Activated B cell treated with CpG ODN at 0.5 μM for 24 hours (primary cell): ENCODE measurements around the gene FCRLB. TPM values are rescaled to one million over a fixed set of nuclear protein-coding genes. Genes with fewer than 3 reads are reported as not detected.

ENCODE experiments used
- ATAC-seq: fragments of 200-7000 bp; cut with Tn5 transposase; one replicate; pipeline ENCODE4 v1.10.0; 2021; ENCODE audit warnings: low read depth, mild to moderate bottlenecking, moderate library complexity
- CTCF ChIA-PET: fragments of 350-600 bp; sonication (Branson Sonifier 250); formaldehyde crosslinking; loops from one replicate; lab custom pipeline; 2021; ENCODE audit warnings: antibody characterized with exemption; lab: Charles Lee
- POLR2A ChIA-PET: fragments of 350-600 bp; sonication (Branson Sonifier 250); formaldehyde crosslinking; loops from one replicate; lab custom pipeline; 2021; ENCODE audit warnings: antibody characterized with exemption; lab: Charles Lee
- DNase-seq: peaks from one replicate; pipeline ENCODE4 v3.0.0; 2022
- H3K27ac Mint-ChIP-seq: one replicate; pipeline ENCODE4 v1.8.0; 2020; ENCODE audit warnings: mixed read lengths
- H3K27me3 Mint-ChIP-seq: one replicate; pipeline ENCODE4 v1.8.0; 2021; ENCODE audit warnings: mixed read lengths
- H3K36me3 Mint-ChIP-seq: one replicate; pipeline ENCODE4 v1.8.0; 2021; ENCODE audit warnings: low read depth, mixed read lengths
- H3K4me1 Mint-ChIP-seq: one replicate; pipeline ENCODE4 v1.8.0; 2021; ENCODE audit warnings: mixed read lengths
- H3K4me3 Mint-ChIP-seq: one replicate; pipeline ENCODE4 v1.8.0; 2020; ENCODE audit warnings: mild to moderate bottlenecking, mixed read lengths
- H3K9me3 Mint-ChIP-seq: one replicate; pipeline ENCODE4 v1.8.0; 2020; ENCODE audit warnings: mixed read lengths
- CTCF ChIP-seq: fragments of 200-600 bp; IDR thresholded peaks from one replicate; pipeline ENCODE4 v1.8.0; 2022; ENCODE audit warnings: antibody characterized with exemption, mild to moderate bottlenecking
- intact Hi-C: fragments of 100-400 bp; cut with micrococcal nuclease; formaldehyde crosslinking; loops from one replicate; pipeline ENCODE4 v1.15.1; 2024
- total RNA-seq: library from RNA; stranded (reverse); gene quantifications from 2 replicates; pipeline ENCODE4 v1.2.3, GENCODE V29; 2022

FCRLB gene
- total RNA-seq, 1 donor from 2014 or later, result 2.1 TPM

GRCh38 chr1:161736335-161736969 lies 15.1 kb downstream of the FCRLB start:
- peaks cover 40% of the 10 kb centered on the region for H3K4me1 Mint-ChIP-seq
- no peaks in the 10 kb centered on the region for H3K36me3 Mint-ChIP-seq
- DNase-seq (no peak), ATAC-seq (no peak)
- CTCF ChIA-PET, result interaction anchor here (1.0 to 5.7 kb wide), 4 partner anchors 10 to 249 kb away, joined by 3 to 56 read pairs (median 11); partner anchors contain the start of gene FCRLA
- no peak overlapping the region for H3K4me3 Mint-ChIP-seq
- H3K9me3 Mint-ChIP-seq, result no peaks in the 10 kb centered on the region
- POLR2A ChIA-PET, result interaction anchor here (1.7 to 7.7 kb wide), 2 partner anchors 9 to 30 kb away, joined by 4 to 144 read pairs; partner anchors contain the start of gene FCRLA
- no peaks in the 10 kb centered on the region for H3K27me3 Mint-ChIP-seq
- H3K27ac Mint-ChIP-seq, result no peak overlapping the region
- intact Hi-C loops, result loop anchor here (5.0 kb wide), 1 partner anchor 89 kb away; no protein-coding TSS in a partner anchor
- no peak for TF ChIP-seq CTCF

- TF ChIP-seq CTCF, result no peak
These were observed 16.3 kb downstream of the FCRLB start for GRCh38 chr1:161737625-161738024.

GRCh38 chr1:161738627-161739287 lies 17.4 kb downstream of the FCRLB start:
- peaks cover 45% of the 10 kb centered on the region for H3K4me1 Mint-ChIP-seq
- peak; percentile 70 for ATAC-seq
- DNase-seq, result peak; percentile 55
- no peak overlapping the region for H3K4me3 Mint-ChIP-seq
- H3K9me3 Mint-ChIP-seq, result no peaks in the 10 kb centered on the region
- ChIA-PET POLR2A (interaction anchor here (0.5 to 7.7 kb wide), 14 partner anchors 11 to 611 kb away, joined by 3 to 144 read pairs (median 4); partner anchors contain the start of genes DUSP12 and FCRLA), CTCF (interaction anchor here (0.7 to 5.8 kb wide), 18 partner anchors 10 to 299 kb away, joined by 3 to 57 read pairs (median 4); partner anchors contain the start of genes DUSP12 and FCRLA)
- no peaks in the 10 kb centered on the region for H3K27me3 Mint-ChIP-seq
- intact Hi-C loops, result loop anchor here (1.0 to 5.0 kb wide), 6 partner anchors 11 to 207 kb away; no protein-coding TSS in a partner anchor
- no peak for TF ChIP-seq CTCF
- no peaks in the 10 kb centered on the region for H3K36me3 Mint-ChIP-seq
- H3K27ac Mint-ChIP-seq, result peak overlapping the region; percentile 88

More at GRCh38 chr1:161737625-161738024, 16.3 kb downstream of the FCRLB start:
- no peaks in the 10 kb centered on the region for H3K9me3 Mint-ChIP-seq
- H3K27ac Mint-ChIP-seq, result no peak overlapping the region
- no peak for DNase-seq
- ATAC-seq, result no peak
- H3K4me3 Mint-ChIP-seq, result no peak overlapping the region
- CTCF ChIA-PET, result interaction anchor here (1.1 to 5.8 kb wide), 7 partner anchors 9 to 254 kb away, joined by 3 to 57 read pairs (median 30); partner anchors contain the start of genes DUSP12 and FCRLA
- intact Hi-C loops, result loop anchor here (1.0 to 5.0 kb wide), 6 partner anchors 10 to 206 kb away; no protein-coding TSS in a partner anchor
- no peaks in the 10 kb centered on the region for H3K36me3 Mint-ChIP-seq
- POLR2A ChIA-PET, result interaction anchor here (0.7 to 7.7 kb wide), 4 partner anchors 10 to 125 kb away, joined by 3 to 144 read pairs (median 4); partner anchors contain the start of gene FCRLA
- no peaks in the 10 kb centered on the region for H3K27me3 Mint-ChIP-seq
- peaks cover 41% of the 10 kb centered on the region for H3K4me1 Mint-ChIP-seq

GRCh38 chr1:161739865-161740566 lies 18.7 kb downstream of the FCRLB start:
- Mint-ChIP-seq H3K36me3 (no peaks in the 10 kb centered on the region), H3K4me3 (peak overlapping the region; percentile 52), H3K9me3 (no peaks in the 10 kb centered on the region), H3K4me1 (peaks cover 54% of the 10 kb centered on the region), H3K27me3 (peaks cover 2% of the 10 kb centered on the region), H3K27ac (peak overlapping the region; percentile 88)
- TF ChIP-seq CTCF, result no peak
- ChIA-PET CTCF (interaction anchor here (1.6 to 5.8 kb wide), 11 partner anchors 9 to 266 kb away, joined by 3 to 57 read pairs (median 22); partner anchors contain the start of genes DUSP12 and FCRLA), POLR2A (interaction anchor here (0.6 to 7.7 kb wide), 10 partner anchors 10 to 215 kb away, joined by 3 to 144 read pairs (median 8); partner anchors contain the start of genes DUSP12, FCRLA and HSPA6)
- intact Hi-C loops, result loop anchor here (2.0 to 10.0 kb wide), 5 partner anchors 21 to 343 kb away; no protein-coding TSS in a partner anchor
- peak; percentile 25 for DNase-seq
- peak; percentile 49 for ATAC-seq
